GM19395 (cell line): Measurements from ENCODE around the gene CRYBG1.
"Not testable (repeated sequence)": the region's sequence is repeated elsewhere in the genome, so short reads cannot be mapped to it uniquely, and the experiment has no call there.

Source experiments
- ATAC-seq: cut with Tn5 transposase; IDR thresholded peaks from one replicate; pipeline ENCODE4 v1.9.1; 2021; ENCODE audit warnings: mild to moderate bottlenecking, moderate library complexity; ENCODE audit not compliant: unreplicated experiment

Gene CRYBG1

GRCh38 chr6:106372838-106373501 lies 12.5 kb downstream of the CRYBG1 start:
- ATAC-seq, result no peak

GRCh38 chr6:106373502-106374239 lies 13.2 kb downstream of the CRYBG1 start:
- ATAC-seq, result no peak

GRCh38 chr6:106377061-106377540 lies 16.6 kb downstream of the CRYBG1 start:
- ATAC-seq, result no peak

GRCh38 chr6:106379951-106380350 lies 19.4 kb downstream of the CRYBG1 start:
- ATAC-seq, result no peak

GRCh38 chr6:106380407-106380806 lies 19.9 kb downstream of the CRYBG1 start:
- no peak for ATAC-seq

- ATAC-seq, result no peak
Measured at GRCh38 chr6:106381223-106381622, 20.7 kb downstream of the CRYBG1 start.

- no peak for ATAC-seq
Measured at GRCh38 chr6:106381881-106382280, 21.4 kb downstream of the CRYBG1 start.

GRCh38 chr6:106383573-106383972 lies 23.1 kb downstream of the CRYBG1 start:
- no peak for ATAC-seq

GRCh38 chr6:106385530-106385929 lies 25.0 kb downstream of the CRYBG1 start:
- no peak for ATAC-seq

GRCh38 chr6:106387875-106388274 lies 27.4 kb downstream of the CRYBG1 start:
- no peak for ATAC-seq

GRCh38 chr6:106390088-106390487 lies 29.6 kb downstream of the CRYBG1 start:
- ATAC-seq, result no peak

- no peak for ATAC-seq
Measured at GRCh38 chr6:106396426-106397220, 36.1 kb downstream of the CRYBG1 start.

GRCh38 chr6:106397431-106397830 lies 36.9 kb downstream of the CRYBG1 start:
- ATAC-seq, result no peak

GRCh38 chr6:106398621-106399020 lies 38.1 kb downstream of the CRYBG1 start:
- ATAC-seq, result no peak

- not testable (repeated sequence) for ATAC-seq
Measured at GRCh38 chr6:106405044-106405443, 44.5 kb downstream of the CRYBG1 start.

GRCh38 chr6:106411056-106411455 lies 50.5 kb downstream of the CRYBG1 start:
- no peak for ATAC-seq

- ATAC-seq, result no peak
Measured at GRCh38 chr6:106411643-106412200, 51.2 kb downstream of the CRYBG1 start.

GRCh38 chr6:106413016-106413415 lies 52.5 kb downstream of the CRYBG1 start:
- no peak for ATAC-seq

GRCh38 chr6:106413722-106414121 lies 53.2 kb downstream of the CRYBG1 start:
- no peak for ATAC-seq

GRCh38 chr6:106415921-106416320 lies 55.4 kb downstream of the CRYBG1 start:
- no peak for ATAC-seq

- ATAC-seq, result no peak
Measured at GRCh38 chr6:106417572-106418147, 57.1 kb downstream of the CRYBG1 start.
